GM12878 (cell line): Measurements from ENCODE around the gene PITPNM3. TPM values are rescaled to one million over a fixed set of nuclear protein-coding genes. Genes with fewer than 3 reads are reported as not detected.

Experiments
- ATAC-seq: fragments of 200-7000 bp; cut with Tn5 transposase; 3 replicates; pipeline ENCODE4 v1.9.1; 2020; ENCODE audit warnings: mild to moderate bottlenecking, moderate library complexity
- BruUV-seq: library from RNA; stranded (reverse); fragments of 400-500 nt; replicated peaks from 2 replicates; lab custom pipeline; 2021; lab: Mats Ljungman, UMichigan
- CTCF ChIA-PET: fragments of 300-600 bp; sonication (Branson Sonifier 250); formaldehyde crosslinking; extraction: SDS; loops from one replicate; lab custom pipeline; 2021; ENCODE audit warnings: inconsistent platforms; lab: Yijun Ruan, JAX
- POLR2A ChIA-PET: fragments of 350-600 bp; formaldehyde crosslinking; extraction: SDS; loops from one replicate; lab custom pipeline; 2021; ENCODE audit warnings: inconsistent platforms; lab: Charles Lee
- RAD21 ChIA-PET: fragments of 300-600 bp; sonication (Branson Sonifier 250); formaldehyde crosslinking; loops from one replicate; lab custom pipeline; 2023; ENCODE audit warnings: antibody characterized with exemption; ENCODE audit not compliant: unreplicated experiment; lab: Charles Lee
- SMC1A ChIA-PET: fragments of 300-600 bp; sonication (Branson Sonifier 250); formaldehyde crosslinking; loops from one replicate; lab custom pipeline; 2023; ENCODE audit not compliant: unreplicated experiment, uncharacterized antibody; lab: Charles Lee
- DNase-seq: peaks from one replicate; pipeline ENCODE4 v3.0.0-alpha.2; 2011; ENCODE audit warnings: low read depth, low spot score
- FAIRE-seq: peaks from 3 replicates; lab custom pipeline; 2011; peaks lifted over from hg19 to GRCh38; lab: Jason Lieb, UNC
- H2AFZ ChIP-seq: 2 replicates; pipeline ENCODE4 v1.6.0; 2011; ENCODE audit warnings: low read depth, low read length, control low read depth; ENCODE audit not compliant: control insufficient read depth
- H3K27ac ChIP-seq: 2 replicates; pipeline ENCODE4 v1.5.1; 2011; ENCODE audit warnings: control low read depth; ENCODE audit not compliant: control insufficient read depth, insufficient read depth
- H3K27me3 ChIP-seq, 2 experiments: replicated peaks in 1 of 2; 2 replicates each; pipeline versions ENCODE4 v1.6.0 to v1.6.1; 2011; ENCODE audit warnings: low read length in 1 of 2; ENCODE audit not compliant: control insufficient read depth in 2 of 2, insufficient read depth in 2 of 2
- H3K36me3 ChIP-seq, 2 experiments: 2 replicates each; pipeline ENCODE4 v1.5.1; 2011; ENCODE audit warnings: low read length in 1 of 2; ENCODE audit not compliant: control insufficient read depth in 2 of 2, insufficient read depth in 2 of 2
- H3K4me1 ChIP-seq: 2 replicates; pipeline ENCODE4 v1.6.1; 2011; ENCODE audit warnings: mild to moderate bottlenecking, low read length, moderate library complexity, mixed read lengths; ENCODE audit not compliant: control insufficient read depth, insufficient read depth
- H3K4me2 ChIP-seq: 2 replicates; pipeline ENCODE4 v1.6.0; 2011; ENCODE audit warnings: control low read depth; ENCODE audit not compliant: control insufficient read depth, insufficient read depth
- H3K4me3 ChIP-seq: fragments of 200-600 bp; sonication (generic); 2 replicates; pipeline ENCODE4 v1.5.1; 2016
- H3K79me2 ChIP-seq: 2 replicates; pipeline ENCODE4 v1.6.0; 2011; ENCODE audit warnings: low read length; ENCODE audit not compliant: control insufficient read depth, insufficient read depth
- H3K9ac ChIP-seq: 2 replicates; pipeline ENCODE4 v1.8.0; 2011; ENCODE audit warnings: low read length, control low read depth, mixed read lengths; ENCODE audit not compliant: control insufficient read depth, insufficient read depth
- H3K9me3 ChIP-seq: replicated peaks from 3 replicates; pipeline ENCODE4 v1.5.1; 2011; ENCODE audit warnings: mild to moderate bottlenecking, low read length; ENCODE audit not compliant: control insufficient read depth, insufficient read depth
- H4K20me1 ChIP-seq: 2 replicates; pipeline ENCODE4 v1.6.0; 2011; ENCODE audit not compliant: control insufficient read depth, insufficient read depth
- EZH2 ChIP-seq: IDR thresholded peaks from 2 replicates; pipeline ENCODE4 v1.6.1; 2012; ENCODE audit warnings: low read depth, mild to moderate bottlenecking, control low read depth, inconsistent platforms, low read length, borderline replicate concordance; ENCODE audit not compliant: control insufficient read depth
- MYC ChIP-seq: IDR thresholded peaks from 2 replicates; pipeline ENCODE4 v1.6.1; 2011; ENCODE audit warnings: mild to moderate bottlenecking, low read length, moderate library complexity, inconsistent platforms; ENCODE audit not compliant: insufficient read depth, insufficient replicate concordance, insufficient read length, severe bottlenecking
- NFYB ChIP-seq: IDR thresholded peaks from 2 replicates; pipeline ENCODE4 v1.6.1; 2011; ENCODE audit warnings: low read depth, mild to moderate bottlenecking, low read length, improper control_type of control experiment, moderate library complexity; ENCODE audit not compliant: insufficient read depth
- NR2C2 ChIP-seq: IDR thresholded peaks from 2 replicates; pipeline ENCODE4 v1.6.1; 2011; ENCODE audit warnings: borderline replicate concordance, low read depth; ENCODE audit not compliant: control insufficient read depth, insufficient read length
- POLR2AphosphoS2 ChIP-seq: IDR thresholded peaks from 2 replicates; pipeline ENCODE4 v1.6.1; 2011; ENCODE audit warnings: low read depth, mild to moderate bottlenecking, low read length, improper control_type of control experiment, moderate library complexity
- SP1 ChIP-seq: IDR thresholded peaks from one replicate; pipeline ENCODE4 v1.6.1; 2011; ENCODE audit warnings: low read depth, low read length
- YY1 ChIP-seq: IDR thresholded peaks from 2 replicates; pipeline ENCODE4 v1.6.1; 2011; ENCODE audit warnings: low read depth, mild to moderate bottlenecking, low read length
- WGBS: methylation state at CpG from one replicate; pipeline ENCODE4 v1.1.6; 2016; ENCODE audit warnings: low lambda C conversion rate; ENCODE audit not compliant: insufficient replicate concordance, insufficient coverage; ENCODE audit errors: missing lambda C conversion rate; 5-methylcytosine and 5-hydroxymethylcytosine counted together
- in situ Hi-C: fragments of 300-500 bp; cut with MboI; formaldehyde crosslinking; loops from 9 replicates; pipeline ENCODE4 v1.14.3; 2018; ENCODE audit warnings: mixed read lengths
- intact Hi-C: fragments of 100-400 bp; cut with micrococcal nuclease; formaldehyde crosslinking; loops from one replicate; pipeline ENCODE4 v1.14.2; 2022; ENCODE audit not compliant: unreplicated experiment
- polyA plus RNA-seq, 11 experiments: library from polyadenylated mRNA; depleted of rRNA in 4 of 11; unstranded in 6 of 11; stranded (reverse) in 5 of 11; fragments of >200 nt; fragmentation: Nextera tagmentation in 4 of 11; fragmentation: Illumina TruSeq in 1 of 11; extraction: Ambion mirVana in 4 of 11; extraction: Trizol in 1 of 11; gene quantifications; 1 replicate in 1 of 11; 2 replicates in 10 of 11; pipeline versions ENCODE4 v1.2.1 to v1.2.3, GENCODE V29; 2011 to 2016; ENCODE audit warnings: inconsistent platforms in 2 of 11, missing spikeins in 2 of 11, low read depth in 1 of 11
- total RNA-seq, 4 experiments: library from RNA; depleted of rRNA in 3 of 4; stranded (reverse); fragments of >200 nt in 3 of 4; fragmentation: Illumina TruSeq in 1 of 4; extraction: Trizol in 1 of 4; gene quantifications; 2 replicates each; pipeline versions ENCODE4 v1.2.1 to v1.2.3, GENCODE V29; 2013 to 2021
- TF ChIP-seq, protein P1 (sequence below): fragments of 450-650 bp; formaldehyde crosslinking; IDR thresholded peaks from 2 replicates; pipeline ENCODE4 v1.4.0; 2022; ENCODE audit warnings: mild to moderate bottlenecking, moderate library complexity
- TF ChIP-seq, protein P2 (sequence below): fragments of 450-650 bp; IDR thresholded peaks from 2 replicates; pipeline ENCODE4 v1.6.1; 2016; ENCODE audit warnings: mild to moderate bottlenecking
- TF ChIP-seq, protein P3 (sequence below): fragments of 450-650 bp; IDR thresholded peaks from 2 replicates; pipeline ENCODE4 v1.6.1; 2018; ENCODE audit warnings: borderline replicate concordance, mild to moderate bottlenecking; ENCODE audit not compliant: partially characterized antibody

PITPNM3 gene
- total and polyA plus RNA-seq, 10 of the 15 experiments (the other 5 are each of a cell fraction or from before 2014, with no cell fraction given), result 0.02 to 0.49 (median 0.19) TPM; not detected in 1

DNA sequence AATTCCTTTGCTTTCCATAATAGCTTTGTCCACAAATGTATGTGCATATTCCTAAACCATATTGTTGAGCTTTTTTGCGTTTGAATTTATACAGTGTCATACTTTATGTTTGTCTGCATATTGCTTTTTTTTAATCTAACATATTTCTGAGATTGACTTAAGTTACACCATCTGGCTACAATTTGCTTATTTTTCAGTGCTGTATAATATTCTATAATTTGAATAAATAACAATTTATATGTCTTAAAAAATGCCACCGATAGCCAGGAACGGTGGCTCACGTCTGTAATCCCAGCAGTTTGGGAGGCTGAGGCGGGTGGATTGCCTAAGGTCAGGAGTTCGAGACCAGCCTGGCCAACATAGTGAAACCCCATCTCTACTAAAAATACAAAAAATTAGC, 113.6 kb downstream of the PITPNM3 start (continued):
- TF ChIP-seq, protein P1, sequence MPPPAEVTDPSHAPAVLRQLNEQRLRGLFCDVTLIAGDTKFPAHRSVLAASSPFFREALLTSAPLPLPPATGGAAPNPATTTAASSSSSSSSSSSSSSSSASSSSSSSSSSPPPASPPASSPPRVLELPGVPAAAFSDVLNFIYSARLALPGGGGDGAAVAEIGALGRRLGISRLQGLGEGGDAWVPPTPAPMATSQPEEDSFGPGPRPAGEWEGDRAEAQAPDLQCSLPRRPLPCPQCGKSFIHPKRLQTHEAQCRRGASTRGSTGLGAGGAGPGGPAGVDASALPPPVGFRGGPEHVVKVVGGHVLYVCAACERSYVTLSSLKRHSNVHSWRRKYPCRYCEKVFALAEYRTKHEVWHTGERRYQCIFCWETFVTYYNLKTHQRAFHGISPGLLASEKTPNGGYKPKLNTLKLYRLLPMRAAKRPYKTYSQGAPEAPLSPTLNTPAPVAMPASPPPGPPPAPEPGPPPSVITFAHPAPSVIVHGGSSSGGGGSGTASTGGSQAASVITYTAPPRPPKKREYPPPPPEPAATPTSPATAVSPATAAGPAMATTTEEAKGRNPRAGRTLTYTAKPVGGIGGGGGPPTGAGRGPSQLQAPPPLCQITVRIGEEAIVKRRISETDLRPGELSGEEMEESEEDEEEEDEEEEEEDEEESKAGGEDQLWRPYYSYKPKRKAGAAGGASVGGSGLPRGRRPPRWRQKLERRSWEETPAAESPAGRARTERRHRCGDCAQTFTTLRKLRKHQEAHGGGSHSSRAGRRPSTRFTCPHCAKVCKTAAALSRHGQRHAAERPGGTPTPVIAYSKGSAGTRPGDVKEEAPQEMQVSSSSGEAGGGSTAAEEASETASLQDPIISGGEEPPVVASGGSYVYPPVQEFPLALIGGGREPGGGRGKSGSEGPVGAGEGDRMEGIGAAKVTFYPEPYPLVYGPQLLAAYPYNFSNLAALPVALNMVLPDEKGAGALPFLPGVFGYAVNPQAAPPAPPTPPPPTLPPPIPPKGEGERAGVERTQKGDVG (CRISPR knock-in tag), result no peak
- TF ChIP-seq, all 136 proteins: peak for 0

DNA sequence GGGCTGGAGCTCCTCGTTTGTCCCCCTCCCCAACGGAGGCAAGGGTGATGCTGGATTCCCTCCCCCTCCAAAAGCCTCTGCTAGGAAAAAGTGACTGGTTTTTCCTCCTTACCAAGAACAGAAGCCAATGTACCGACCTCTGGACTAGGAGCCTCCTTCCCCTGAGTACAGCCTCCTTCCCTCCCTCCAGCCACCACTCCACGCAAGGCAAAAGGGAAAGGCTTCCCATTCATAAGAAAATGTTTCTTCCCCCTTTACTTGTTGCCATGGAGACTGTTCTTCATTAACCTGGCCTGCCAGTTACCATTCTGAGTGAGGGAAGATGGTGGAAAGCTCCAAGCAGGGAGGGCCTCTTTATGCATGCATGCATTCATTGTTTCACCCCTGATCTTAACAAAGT, 116.4 kb downstream of the PITPNM3 start:
- Histone ChIP-seq H3K27me3 (no peaks in the 10 kb centered on the region), H3K4me1 (peaks cover 4% of the 10 kb centered on the region; the same call in 1 of the 2 replicates), H2AFZ (no peak overlapping the region), H3K4me3 (no peak overlapping the region), H3K9me3 (no peaks in the 10 kb centered on the region), H4K20me1 (no peaks in the 10 kb centered on the region), H3K27ac (no peak overlapping the region), H3K79me2 (no peaks in the 10 kb centered on the region), H3K4me2 (no peak overlapping the region), H3K9ac (no peak overlapping the region), H3K36me3 (no peaks in the 10 kb centered on the region)
- SMC1A ChIA-PET, result interaction anchor here (1.5 kb wide), 1 partner anchor 11 kb away, joined by 4 read pairs; no protein-coding TSS in a partner anchor
- FAIRE-seq, result no peak
- ATAC-seq, result no peak
- CTCF ChIA-PET, result interaction anchor here (1.0 to 1.7 kb wide), 4 partner anchors 10 to 853 kb away, joined by 3 to 6 read pairs (median 3); no protein-coding TSS in a partner anchor
- in situ Hi-C loops (no loop called here), intact Hi-C loops (loop anchor here (5.0 kb wide), 1 partner anchor 853 kb away; no protein-coding TSS in a partner anchor)
- RAD21 ChIA-PET, result no interaction called here
- BruUV-seq, result no TSS peak
- no peak for DNase-seq
- 8% methylated on average over 4 of the region's 4 CpGs for WGBS
- POLR2A ChIA-PET, result interaction anchor here (0.6 to 1.1 kb wide), 2 partner anchors 10 to 1246 kb away, joined by 3 read pairs; no protein-coding TSS in a partner anchor
- TF ChIP-seq YY1 (no peak), MYC (no peak), NFYB (no peak), NR2C2 (no peak), SP1 (no peak), POLR2AphosphoS2 (no peak), EZH2 (no peak)
- TF ChIP-seq, protein P2, sequence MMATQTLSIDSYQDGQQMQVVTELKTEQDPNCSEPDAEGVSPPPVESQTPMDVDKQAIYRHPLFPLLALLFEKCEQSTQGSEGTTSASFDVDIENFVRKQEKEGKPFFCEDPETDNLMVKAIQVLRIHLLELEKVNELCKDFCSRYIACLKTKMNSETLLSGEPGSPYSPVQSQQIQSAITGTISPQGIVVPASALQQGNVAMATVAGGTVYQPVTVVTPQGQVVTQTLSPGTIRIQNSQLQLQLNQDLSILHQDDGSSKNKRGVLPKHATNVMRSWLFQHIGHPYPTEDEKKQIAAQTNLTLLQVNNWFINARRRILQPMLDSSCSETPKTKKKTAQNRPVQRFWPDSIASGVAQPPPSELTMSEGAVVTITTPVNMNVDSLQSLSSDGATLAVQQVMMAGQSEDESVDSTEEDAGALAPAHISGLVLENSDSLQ, result no peak
- TF ChIP-seq, protein P3, sequence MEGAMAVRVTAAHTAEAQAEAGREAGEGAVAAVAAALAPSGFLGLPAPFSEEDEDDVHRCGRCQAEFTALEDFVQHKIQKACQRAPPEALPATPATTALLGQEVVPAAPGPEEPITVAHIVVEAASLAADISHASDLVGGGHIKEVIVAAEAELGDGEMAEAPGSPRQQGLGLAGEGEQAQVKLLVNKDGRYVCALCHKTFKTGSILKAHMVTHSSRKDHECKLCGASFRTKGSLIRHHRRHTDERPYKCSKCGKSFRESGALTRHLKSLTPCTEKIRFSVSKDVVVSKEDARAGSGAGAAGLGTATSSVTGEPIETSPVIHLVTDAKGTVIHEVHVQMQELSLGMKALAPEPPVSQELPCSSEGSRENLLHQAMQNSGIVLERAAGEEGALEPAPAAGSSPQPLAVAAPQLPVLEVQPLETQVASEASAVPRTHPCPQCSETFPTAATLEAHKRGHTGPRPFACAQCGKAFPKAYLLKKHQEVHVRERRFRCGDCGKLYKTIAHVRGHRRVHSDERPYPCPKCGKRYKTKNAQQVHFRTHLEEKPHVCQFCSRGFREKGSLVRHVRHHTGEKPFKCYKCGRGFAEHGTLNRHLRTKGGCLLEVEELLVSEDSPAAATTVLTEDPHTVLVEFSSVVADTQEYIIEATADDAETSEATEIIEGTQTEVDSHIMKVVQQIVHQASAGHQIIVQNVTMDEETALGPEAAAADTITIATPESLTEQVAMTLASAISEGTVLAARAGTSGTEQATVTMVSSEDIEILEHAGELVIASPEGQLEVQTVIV, result no peak
